Body of pancreas (tissue), 4 donors: ENCODE measurements around the gene TBC1D10B.

Experiments
- CTCF ChIP-seq, 7 experiments: fragments of 450-650 bp in 4 of 7; fragments of 200-600 bp in 3 of 7; sonication (generic) in 3 of 7; IDR thresholded peaks; one replicate each; pipeline ENCODE4 v1.5.1; 2016 to 2019; ENCODE audit warnings: antibody characterized with exemption in 7 of 7
- POLR2A ChIP-seq, 3 donors: fragments of 450-650 bp; IDR thresholded peaks; one replicate each; pipeline ENCODE4 v1.6.1; 2016; ENCODE audit warnings: antibody characterized with exemption in 3 of 3, mild to moderate bottlenecking in 2 of 3

- no peak for TF ChIP-seq CTCF (IDR thresholded peaks at IDR 0.05)
- no peak for TF ChIP-seq POLR2A (IDR thresholded peaks at IDR 0.05)
Observed at GRCh38 chr16:30377050-30377811, 6.9 kb upstream of the TBC1D10B start.
